ENCODE measurements around the gene RAPGEF5.

DNA sequence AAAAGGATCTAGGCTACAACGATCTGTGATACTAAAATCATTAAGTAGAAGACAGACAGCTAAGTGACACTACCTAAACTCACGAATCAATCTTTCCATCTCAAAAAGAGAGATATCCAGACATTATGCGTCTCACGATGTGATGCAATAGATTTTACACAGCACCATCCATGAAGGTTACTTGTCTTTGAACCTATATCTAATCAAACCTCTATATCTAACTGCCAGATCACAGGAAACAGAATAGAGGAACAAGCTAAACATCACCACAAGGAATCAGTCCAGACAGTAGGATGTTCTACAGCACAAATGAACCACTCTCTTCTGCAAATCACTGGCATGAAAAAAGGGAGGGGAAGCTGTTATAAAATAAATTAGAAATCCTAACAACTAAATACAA is 4.1 kb downstream of the RAPGEF5 start:
- TF ChIP-seq, protein P1, sequence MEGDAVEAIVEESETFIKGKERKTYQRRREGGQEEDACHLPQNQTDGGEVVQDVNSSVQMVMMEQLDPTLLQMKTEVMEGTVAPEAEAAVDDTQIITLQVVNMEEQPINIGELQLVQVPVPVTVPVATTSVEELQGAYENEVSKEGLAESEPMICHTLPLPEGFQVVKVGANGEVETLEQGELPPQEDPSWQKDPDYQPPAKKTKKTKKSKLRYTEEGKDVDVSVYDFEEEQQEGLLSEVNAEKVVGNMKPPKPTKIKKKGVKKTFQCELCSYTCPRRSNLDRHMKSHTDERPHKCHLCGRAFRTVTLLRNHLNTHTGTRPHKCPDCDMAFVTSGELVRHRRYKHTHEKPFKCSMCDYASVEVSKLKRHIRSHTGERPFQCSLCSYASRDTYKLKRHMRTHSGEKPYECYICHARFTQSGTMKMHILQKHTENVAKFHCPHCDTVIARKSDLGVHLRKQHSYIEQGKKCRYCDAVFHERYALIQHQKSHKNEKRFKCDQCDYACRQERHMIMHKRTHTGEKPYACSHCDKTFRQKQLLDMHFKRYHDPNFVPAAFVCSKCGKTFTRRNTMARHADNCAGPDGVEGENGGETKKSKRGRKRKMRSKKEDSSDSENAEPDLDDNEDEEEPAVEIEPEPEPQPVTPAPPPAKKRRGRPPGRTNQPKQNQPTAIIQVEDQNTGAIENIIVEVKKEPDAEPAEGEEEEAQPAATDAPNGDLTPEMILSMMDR (conservative IDR thresholded peaks at IDR 0.05) = no peak
- no peak for TF ChIP-seq ZFX (IDR thresholded peaks at IDR 0.05)

All from C4-2B (cell line).